Measurements from ENCODE around the gene RPS8. TPM values are rescaled to one million over a fixed set of nuclear protein-coding genes. Genes with fewer than 3 reads are reported as not detected.

RPS8 gene
- polyA plus RNA-seq, 4 donors: 1,153 to 3,026 (median 2,284) TPM

- H3K27ac ChIP-seq (ENCODE audit: low read depth in 1 of 3, low read length in 2 of 3): peak overlapping the region; percentile 95 to 99 (median 98)
- H3K4me1 ChIP-seq (ENCODE audit: control insufficient read depth in 3 of 3, insufficient read depth in 2 of 3, low read depth in 1 of 3, low read length in 2 of 3): peaks cover 0 to 16% (median 0%) of the 10 kb centered on the region in 3 donors
- H3K9me3 ChIP-seq (ENCODE audit: control insufficient read depth in 2 of 2, insufficient read depth in 1 of 2, low read depth in 1 of 2, low read length in 1 of 2): no peaks in the 10 kb centered on the region
- no peaks in the 10 kb centered on the region for H3K27me3 ChIP-seq (ENCODE audit: control insufficient read depth in 3 of 3, insufficient read depth in 3 of 3, low read length in 3 of 3)
- peaks cover 7 to 48% (median 7%) of the 10 kb centered on the region in 3 donors for H3K36me3 ChIP-seq (ENCODE audit: control insufficient read depth in 3 of 3, insufficient read depth in 2 of 3, low read depth in 1 of 3, low read length in 3 of 3)
- 0 to 4% (median 2%) methylated on average over 36 of the region's 36 CpGs for WGBS, 3 donors
- FAIRE-seq (no peak), DNase-seq (peak; percentile 48 to 59)
- peak overlapping the region; percentile 72 to 98 (median 92) for H3K4me3 ChIP-seq (ENCODE audit: low read depth in 1 of 3, low read length in 3 of 3)
Observed at GRCh38 chr1:44775930-44776729, 790 bp downstream of the RPS8 start.

- DNase-seq (no peak), FAIRE-seq (no peak)
- no peaks in the 10 kb centered on the region for H3K27me3 ChIP-seq (ENCODE audit: control insufficient read depth in 3 of 3, insufficient read depth in 3 of 3, low read length in 3 of 3)
- WGBS, 3 donors: 9 to 28% (median 15%) methylated on average over 12 of the region's 12 CpGs
- H3K9me3 ChIP-seq (ENCODE audit: control insufficient read depth in 2 of 2, insufficient read depth in 1 of 2, low read depth in 1 of 2, low read length in 1 of 2): no peaks in the 10 kb centered on the region
- H3K4me3 ChIP-seq (ENCODE audit: low read depth in 1 of 3, low read length in 3 of 3): peak overlapping the region; percentile 8 to 98 (median 72)
- H3K36me3 ChIP-seq (ENCODE audit: control insufficient read depth in 3 of 3, insufficient read depth in 2 of 3, low read depth in 1 of 3, low read length in 3 of 3): peaks cover 7 to 51% (median 7%) of the 10 kb centered on the region in 3 donors
- H3K27ac ChIP-seq (ENCODE audit: low read depth in 1 of 3, low read length in 2 of 3): peak overlapping the region; percentile 95 to 99 (median 98)
- peaks cover 0 to 16% (median 0%) of the 10 kb centered on the region in 3 donors for H3K4me1 ChIP-seq (ENCODE audit: control insufficient read depth in 3 of 3, insufficient read depth in 2 of 3, low read depth in 1 of 3, low read length in 2 of 3)
Observed at GRCh38 chr1:44776730-44777068, 1.4 kb downstream of the RPS8 start.

GRCh38 chr1:44777547-44777946 is 2.2 kb downstream of the RPS8 start:
- Histone ChIP-seq H3K9me3 (ENCODE audit: control insufficient read depth in 2 of 2, insufficient read depth in 1 of 2, low read depth in 1 of 2, low read length in 1 of 2) (no peaks in the 10 kb centered on the region), H3K27ac (ENCODE audit: low read depth in 1 of 3, low read length in 2 of 3) (peak overlapping the region in 1 of 3 donors; percentile 25), H3K4me3 (ENCODE audit: low read depth in 1 of 3, low read length in 3 of 3) (peak overlapping the region in 1 of 3 donors; percentile 98), H3K27me3 (ENCODE audit: control insufficient read depth in 3 of 3, insufficient read depth in 3 of 3, low read length in 3 of 3) (no peaks in the 10 kb centered on the region), H3K4me1 (ENCODE audit: control insufficient read depth in 3 of 3, insufficient read depth in 2 of 3, low read depth in 1 of 3, low read length in 2 of 3) (peaks cover 0 to 16% (median 0%) of the 10 kb centered on the region in 3 donors), H3K36me3 (ENCODE audit: control insufficient read depth in 3 of 3, insufficient read depth in 2 of 3, low read depth in 1 of 3, low read length in 3 of 3) (peaks cover 7 to 51% (median 7%) of the 10 kb centered on the region in 3 donors)
- FAIRE-seq: no peak
- 55 to 69% (median 64%) methylated on average over 14 of the region's 14 CpGs for WGBS, 3 donors
- no peak for DNase-seq

- H3K9me3 ChIP-seq (ENCODE audit: control insufficient read depth in 2 of 2, insufficient read depth in 1 of 2, low read depth in 1 of 2, low read length in 1 of 2): no peaks in the 10 kb centered on the region
- peaks cover 7 to 53% (median 7%) of the 10 kb centered on the region in 3 donors for H3K36me3 ChIP-seq (ENCODE audit: control insufficient read depth in 3 of 3, insufficient read depth in 2 of 3, low read depth in 1 of 3, low read length in 3 of 3)
- no peaks in the 10 kb centered on the region for H3K27me3 ChIP-seq (ENCODE audit: control insufficient read depth in 3 of 3, insufficient read depth in 3 of 3, low read length in 3 of 3)
- WGBS, 3 donors: 54 to 68% (median 57%) methylated on average over 13 of the region's 13 CpGs
- no peak overlapping the region for H3K4me3 ChIP-seq (ENCODE audit: low read depth in 1 of 3, low read length in 3 of 3)
- FAIRE-seq: no peak
- no peak overlapping the region for H3K27ac ChIP-seq (ENCODE audit: low read depth in 1 of 3, low read length in 2 of 3)
- DNase-seq: no peak
- H3K4me1 ChIP-seq (ENCODE audit: control insufficient read depth in 3 of 3, insufficient read depth in 2 of 3, low read depth in 1 of 3, low read length in 2 of 3): peaks cover 0 to 16% (median 0%) of the 10 kb centered on the region in 3 donors
Observed at GRCh38 chr1:44777969-44778635, 2.8 kb downstream of the RPS8 start.

- H3K36me3 ChIP-seq (ENCODE audit: control insufficient read depth in 3 of 3, insufficient read depth in 2 of 3, low read depth in 1 of 3, low read length in 3 of 3): peaks cover 7 to 54% (median 7%) of the 10 kb centered on the region in 3 donors
- peaks cover 0 to 20% (median 0%) of the 10 kb centered on the region in 3 donors for H3K4me1 ChIP-seq (ENCODE audit: control insufficient read depth in 3 of 3, insufficient read depth in 2 of 3, low read depth in 1 of 3, low read length in 2 of 3)
- no peaks in the 10 kb centered on the region for H3K27me3 ChIP-seq (ENCODE audit: control insufficient read depth in 3 of 3, insufficient read depth in 3 of 3, low read length in 3 of 3)
- no peak overlapping the region for H3K4me3 ChIP-seq (ENCODE audit: low read depth in 1 of 3, low read length in 3 of 3)
- DNase-seq (no peak), FAIRE-seq (no peak)
- WGBS, 3 donors: 91 to 94% (median 93%) methylated on average over 6 of the region's 6 CpGs
- no peaks in the 10 kb centered on the region for H3K9me3 ChIP-seq (ENCODE audit: control insufficient read depth in 2 of 2, insufficient read depth in 1 of 2, low read depth in 1 of 2, low read length in 1 of 2)
- no peak overlapping the region for H3K27ac ChIP-seq (ENCODE audit: low read depth in 1 of 3, low read length in 2 of 3)
Observed at GRCh38 chr1:44778705-44779576, 3.6 kb downstream of the RPS8 start.

- Histone ChIP-seq H3K4me1 (ENCODE audit: control insufficient read depth in 3 of 3, insufficient read depth in 2 of 3, low read depth in 1 of 3, low read length in 2 of 3) (peaks cover 0 to 34% (median 1%) of the 10 kb centered on the region in 3 donors), H3K36me3 (ENCODE audit: control insufficient read depth in 3 of 3, insufficient read depth in 2 of 3, low read depth in 1 of 3, low read length in 3 of 3) (peaks cover 7 to 54% (median 7%) of the 10 kb centered on the region in 3 donors), H3K9me3 (ENCODE audit: control insufficient read depth in 2 of 2, insufficient read depth in 1 of 2, low read depth in 1 of 2, low read length in 1 of 2) (no peaks in the 10 kb centered on the region), H3K27ac (ENCODE audit: low read depth in 1 of 3, low read length in 2 of 3) (no peak overlapping the region), H3K27me3 (ENCODE audit: control insufficient read depth in 3 of 3, insufficient read depth in 3 of 3, low read length in 3 of 3) (no peaks in the 10 kb centered on the region), H3K4me3 (ENCODE audit: low read depth in 1 of 3, low read length in 3 of 3) (no peak overlapping the region)
- 92 to 95% (median 95%) methylated on average over 14 of the region's 14 CpGs for WGBS, 3 donors
- DNase-seq: no peak
- no peak for FAIRE-seq
Observed at GRCh38 chr1:44780583-44781121, 5.3 kb downstream of the RPS8 start.

- Histone ChIP-seq H3K4me3 (ENCODE audit: low read depth in 1 of 3, low read length in 3 of 3) (peak overlapping the region in 2 of 3 donors; percentile 46 to 49), H3K27ac (ENCODE audit: low read depth in 1 of 3, low read length in 2 of 3) (no peak overlapping the region), H3K36me3 (ENCODE audit: control insufficient read depth in 3 of 3, insufficient read depth in 2 of 3, low read depth in 1 of 3, low read length in 3 of 3) (peaks cover 0 to 28% (median 3%) of the 10 kb centered on the region in 3 donors), H3K4me1 (ENCODE audit: control insufficient read depth in 3 of 3, insufficient read depth in 2 of 3, low read depth in 1 of 3, low read length in 2 of 3) (peaks cover 0 to 28% (median 2%) of the 10 kb centered on the region in 3 donors), H3K27me3 (ENCODE audit: control insufficient read depth in 3 of 3, insufficient read depth in 3 of 3, low read length in 3 of 3) (no peaks in the 10 kb centered on the region), H3K9me3 (ENCODE audit: control insufficient read depth in 2 of 2, insufficient read depth in 1 of 2, low read depth in 1 of 2, low read length in 1 of 2) (no peaks in the 10 kb centered on the region)
- 45 to 50% (median 46%) methylated on average over 8 of the region's 8 CpGs for WGBS, 3 donors
- FAIRE-seq (no peak), DNase-seq (no peak)
Observed at GRCh38 chr1:44783697-44784093, 8.4 kb downstream of the RPS8 start.
